Measurements from ENCODE around the gene MAP3K19.
"Not testable (repeated sequence)": the region's sequence is repeated elsewhere in the genome, so short reads cannot be mapped to it uniquely, and the experiment has no call there.

The MAP3K19 gene, protein sequence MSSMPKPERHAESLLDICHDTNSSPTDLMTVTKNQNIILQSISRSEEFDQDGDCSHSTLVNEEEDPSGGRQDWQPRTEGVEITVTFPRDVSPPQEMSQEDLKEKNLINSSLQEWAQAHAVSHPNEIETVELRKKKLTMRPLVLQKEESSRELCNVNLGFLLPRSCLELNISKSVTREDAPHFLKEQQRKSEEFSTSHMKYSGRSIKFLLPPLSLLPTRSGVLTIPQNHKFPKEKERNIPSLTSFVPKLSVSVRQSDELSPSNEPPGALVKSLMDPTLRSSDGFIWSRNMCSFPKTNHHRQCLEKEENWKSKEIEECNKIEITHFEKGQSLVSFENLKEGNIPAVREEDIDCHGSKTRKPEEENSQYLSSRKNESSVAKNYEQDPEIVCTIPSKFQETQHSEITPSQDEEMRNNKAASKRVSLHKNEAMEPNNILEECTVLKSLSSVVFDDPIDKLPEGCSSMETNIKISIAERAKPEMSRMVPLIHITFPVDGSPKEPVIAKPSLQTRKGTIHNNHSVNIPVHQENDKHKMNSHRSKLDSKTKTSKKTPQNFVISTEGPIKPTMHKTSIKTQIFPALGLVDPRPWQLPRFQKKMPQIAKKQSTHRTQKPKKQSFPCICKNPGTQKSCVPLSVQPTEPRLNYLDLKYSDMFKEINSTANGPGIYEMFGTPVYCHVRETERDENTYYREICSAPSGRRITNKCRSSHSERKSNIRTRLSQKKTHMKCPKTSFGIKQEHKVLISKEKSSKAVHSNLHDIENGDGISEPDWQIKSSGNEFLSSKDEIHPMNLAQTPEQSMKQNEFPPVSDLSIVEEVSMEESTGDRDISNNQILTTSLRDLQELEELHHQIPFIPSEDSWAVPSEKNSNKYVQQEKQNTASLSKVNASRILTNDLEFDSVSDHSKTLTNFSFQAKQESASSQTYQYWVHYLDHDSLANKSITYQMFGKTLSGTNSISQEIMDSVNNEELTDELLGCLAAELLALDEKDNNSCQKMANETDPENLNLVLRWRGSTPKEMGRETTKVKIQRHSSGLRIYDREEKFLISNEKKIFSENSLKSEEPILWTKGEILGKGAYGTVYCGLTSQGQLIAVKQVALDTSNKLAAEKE (N-terminal part only)

DNA sequence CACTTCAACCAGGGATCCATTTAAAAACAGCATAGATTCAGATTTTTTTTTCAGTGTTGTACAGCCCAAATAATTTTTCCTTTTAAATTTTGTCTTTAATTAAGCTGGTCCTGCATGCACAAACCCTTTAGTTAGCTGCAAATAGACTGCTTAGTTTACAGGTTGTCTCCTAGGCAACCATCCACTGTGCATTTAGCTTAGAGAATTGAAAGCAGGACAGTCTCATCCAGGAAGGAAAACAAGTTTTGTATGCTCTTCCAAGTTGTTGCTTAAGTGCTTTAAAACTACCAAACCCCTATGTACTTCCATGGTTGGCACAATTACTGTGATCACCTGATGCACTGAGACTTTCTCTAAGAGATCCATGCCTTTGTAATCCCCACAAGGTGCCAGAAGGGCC is at the start of gene MAP3K19:
TSS of gene MAP3K19 (minus strand) at position 148 of the 400 bp plus-strand sequence. CDS start 22,800 bp downstream, outside the sequence.
- no peak for DNase-seq (ENCODE audit: low spot score)

DNA sequence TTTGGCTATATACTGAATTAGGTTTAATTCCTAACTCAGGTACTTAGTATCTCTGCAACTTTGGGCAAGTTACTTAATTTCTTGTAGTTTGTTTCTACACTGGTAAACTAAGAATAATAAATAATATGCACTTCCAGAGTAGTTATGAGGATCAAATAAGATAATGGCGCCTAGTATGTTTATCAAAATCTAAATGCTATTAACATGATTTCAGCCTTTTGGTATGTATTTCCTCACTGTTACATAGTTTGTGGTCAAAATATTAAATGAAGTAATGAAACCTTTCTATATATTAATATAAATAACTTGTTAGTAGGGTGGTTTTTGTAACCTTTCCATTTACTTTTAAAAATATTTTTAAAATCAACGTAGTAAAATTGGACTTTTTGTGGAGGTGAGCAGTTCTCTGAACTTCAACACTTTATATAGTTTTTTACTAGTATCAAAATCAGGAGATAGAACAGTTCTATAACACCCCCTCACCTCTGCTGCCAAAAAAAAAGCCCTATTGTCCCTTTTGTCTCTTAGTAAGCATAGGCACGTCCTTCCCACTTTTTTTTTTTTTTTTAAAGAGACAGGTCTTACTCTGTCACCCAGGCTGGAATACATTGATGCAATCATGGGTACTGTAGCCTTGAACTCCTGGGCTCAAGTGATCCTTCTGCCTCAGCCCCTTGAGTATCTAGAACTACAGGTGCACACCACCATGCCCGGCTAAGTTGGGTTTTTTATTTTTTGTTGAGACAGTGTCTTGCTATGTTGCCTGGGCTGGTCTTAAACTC is 49.6 kb upstream of the MAP3K19 start:
- DNase-seq (ENCODE audit: low spot score), result peak; percentile 9

DNA sequence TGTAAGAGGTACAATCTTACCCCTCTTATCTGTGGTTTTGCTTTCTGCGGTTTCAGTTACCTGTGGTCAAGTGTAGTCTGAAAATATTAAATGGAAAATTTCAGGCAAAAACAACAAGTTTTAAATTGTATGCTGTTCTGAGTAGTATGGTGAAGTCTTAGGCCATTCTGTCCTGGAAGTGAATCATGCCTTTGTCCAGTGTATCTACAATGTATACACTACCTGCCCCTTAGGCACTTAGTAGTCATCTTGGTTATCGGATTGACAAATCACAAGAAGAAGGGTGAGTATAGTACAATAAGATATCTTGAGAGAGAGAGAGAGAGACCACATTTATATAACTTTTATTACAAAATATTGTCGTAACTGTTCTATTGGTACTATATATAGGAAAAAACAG is 48.3 kb upstream of the MAP3K19 start:
- no peak for DNase-seq (ENCODE audit: low spot score)

DNA sequence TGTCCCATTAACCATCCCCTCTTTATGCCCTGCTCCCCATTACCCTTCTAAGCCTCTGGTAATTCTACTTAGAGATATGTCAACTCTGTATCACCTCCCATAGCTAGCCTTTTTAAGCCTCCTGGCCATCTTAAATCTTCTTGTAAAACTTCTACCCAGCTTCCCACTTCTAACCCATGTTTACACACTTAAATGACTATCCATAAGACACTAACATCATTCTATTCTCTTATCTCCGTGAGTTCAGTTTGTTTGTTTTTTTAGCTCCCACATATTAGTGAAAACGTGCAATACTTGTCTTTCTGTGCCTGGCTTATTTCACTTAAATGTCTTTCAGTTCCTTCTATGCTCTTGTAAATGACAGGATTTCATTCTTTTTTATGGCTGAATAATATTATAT is 47.3 kb upstream of the MAP3K19 start:
- DNase-seq (ENCODE audit: low spot score), result no peak

DNA sequence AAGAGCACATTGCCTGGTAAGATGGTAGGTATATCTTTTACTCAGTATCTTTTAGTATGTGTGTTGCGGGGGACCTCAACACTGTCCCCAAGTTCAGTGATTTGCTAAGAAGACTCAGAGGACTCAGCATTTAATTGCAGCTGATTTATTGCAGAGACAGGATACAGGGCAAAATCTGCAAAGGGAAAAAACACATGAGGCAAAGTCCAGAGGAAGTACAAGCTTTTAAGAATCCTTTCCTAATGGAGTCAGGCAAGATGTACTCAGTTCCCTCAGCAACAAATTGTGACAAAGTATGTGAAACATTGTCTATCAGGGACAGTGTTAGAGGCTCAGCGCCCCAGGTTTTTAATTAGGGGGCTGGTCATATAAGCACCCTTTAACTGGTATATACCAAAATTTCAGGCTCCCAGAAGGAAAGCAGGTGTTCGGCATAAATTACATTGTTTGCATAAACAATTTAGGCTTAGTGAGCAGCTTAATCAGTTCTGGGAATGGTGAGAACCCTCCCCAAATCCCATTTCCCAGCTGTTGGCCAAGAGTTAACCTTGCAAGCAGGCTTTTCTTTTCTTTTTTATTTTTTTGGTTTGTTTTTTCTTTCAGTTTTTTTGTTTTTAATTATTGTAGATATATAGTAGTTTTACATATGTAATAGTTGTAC is 46.6 kb upstream of the MAP3K19 start:
- no peak for DNase-seq (ENCODE audit: low spot score)

DNA sequence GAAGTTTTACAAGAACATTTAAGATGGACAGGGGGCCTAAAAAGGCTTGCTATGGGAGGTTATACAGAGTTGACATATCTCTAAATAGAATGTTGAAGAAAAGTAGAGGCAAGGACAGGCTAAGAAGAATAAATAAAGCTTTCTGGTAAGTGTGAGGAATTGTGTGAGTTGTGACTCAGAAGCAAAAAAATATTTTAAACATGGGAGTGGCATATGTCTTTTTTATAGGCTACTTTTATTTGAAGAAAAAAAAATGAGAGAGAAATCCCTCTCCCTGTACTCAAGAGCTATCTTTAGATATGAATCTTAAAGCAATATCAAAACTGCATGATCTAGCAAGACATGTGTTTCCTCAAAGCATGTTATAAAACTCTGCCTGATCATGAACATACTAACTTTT is 45.9 kb upstream of the MAP3K19 start:
- peak; percentile 3 for DNase-seq (ENCODE audit: low spot score)

DNA sequence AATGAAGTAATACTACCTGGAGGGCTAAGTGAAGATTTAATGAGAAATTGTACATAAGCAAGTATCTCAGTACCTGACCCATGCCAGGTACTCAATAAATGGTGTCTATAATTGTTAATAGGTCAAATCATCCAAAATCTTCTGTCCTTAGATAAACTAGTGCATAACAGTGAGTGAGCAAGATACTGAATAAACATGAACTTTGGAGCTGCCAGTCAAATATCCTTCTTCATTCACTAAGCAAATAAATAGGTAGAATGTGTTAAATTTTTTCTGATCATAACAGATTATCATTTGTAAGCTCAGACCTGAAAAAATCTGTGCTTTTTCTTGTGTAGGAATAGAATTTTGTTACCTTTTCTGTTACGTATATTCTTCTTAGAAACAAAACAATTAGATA is 44.4 kb upstream of the MAP3K19 start:
- no peak for DNase-seq (ENCODE audit: low spot score)

DNA sequence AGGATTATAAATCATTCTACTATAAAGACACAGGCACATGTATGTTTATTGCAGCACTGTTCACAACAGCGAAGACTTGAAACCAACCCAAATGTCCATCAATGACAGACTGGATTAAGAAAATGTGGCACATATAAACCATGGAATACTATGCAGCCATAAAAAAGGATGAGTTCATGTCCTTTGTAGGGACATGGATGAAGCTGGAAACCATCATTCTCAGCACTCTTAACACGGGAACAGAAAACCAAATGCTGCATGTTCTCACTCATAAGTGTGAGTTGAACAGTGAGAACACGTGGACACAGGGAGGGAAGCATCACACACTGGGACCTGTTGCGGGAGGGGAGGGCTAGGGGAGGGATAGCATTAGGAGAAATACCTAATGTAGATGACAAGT is 42.4 kb upstream of the MAP3K19 start:
- not testable (repeated sequence) for DNase-seq (ENCODE audit: low spot score)

DNA sequence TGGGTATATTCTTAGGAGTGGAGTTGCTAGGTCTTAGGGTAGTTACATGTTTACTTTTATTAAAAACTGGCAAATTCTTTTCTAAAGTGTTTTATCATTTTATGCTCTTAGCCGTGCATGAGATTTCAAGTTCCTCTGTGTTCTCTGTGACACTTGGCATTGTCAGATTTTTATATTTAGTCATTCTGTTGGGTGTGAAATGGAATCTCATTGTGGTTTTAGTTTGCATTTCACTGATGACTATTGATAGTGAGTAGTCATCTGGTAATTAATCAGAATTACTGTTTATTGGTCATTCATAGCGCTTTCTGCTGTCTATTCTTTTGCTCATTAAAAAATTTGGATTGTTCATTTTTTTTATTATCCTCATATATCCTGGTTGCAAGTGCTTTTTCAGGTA is 39.0 kb upstream of the MAP3K19 start:
- no peak for DNase-seq (ENCODE audit: low spot score)

DNA sequence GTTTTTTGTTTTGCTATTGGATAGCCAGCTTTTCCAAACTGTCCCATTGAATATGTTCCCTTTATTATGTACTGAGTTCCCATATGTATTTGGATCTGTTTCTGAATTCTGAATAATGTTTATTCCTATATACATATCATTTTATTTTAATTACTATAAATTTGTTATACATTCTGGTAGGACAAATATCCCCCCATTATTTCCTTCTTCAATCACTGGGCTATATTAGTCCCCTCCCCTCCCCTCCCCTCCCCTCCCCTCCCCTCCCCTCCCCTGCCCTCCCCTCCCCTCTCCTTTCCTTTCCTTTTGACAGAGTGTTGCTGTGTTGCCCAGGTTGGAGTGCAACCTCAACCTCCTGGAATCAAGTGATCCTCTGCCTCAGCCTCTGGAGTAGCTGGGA is 31.2 kb upstream of the MAP3K19 start:
- DNase-seq (ENCODE audit: low spot score), result no peak

DNA sequence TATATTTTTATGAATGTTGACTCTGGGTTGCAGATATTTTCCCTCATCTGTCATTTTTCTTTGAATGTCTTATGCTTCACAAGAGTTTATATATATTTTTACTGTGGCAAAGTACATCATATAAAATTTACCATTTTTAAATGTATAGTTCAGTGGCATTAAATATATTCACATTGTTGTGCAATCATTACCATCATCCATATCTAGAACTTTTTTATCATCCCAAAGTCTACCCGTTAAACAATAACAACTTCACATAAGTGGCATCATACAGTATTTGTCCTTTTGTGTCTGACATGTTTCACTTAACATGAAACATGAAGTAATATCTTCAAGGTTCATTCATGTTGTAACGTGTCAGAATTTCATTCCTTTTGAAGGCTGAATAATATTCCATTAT is 29.3 kb upstream of the MAP3K19 start:
- no peak for DNase-seq (ENCODE audit: low spot score)

DNA sequence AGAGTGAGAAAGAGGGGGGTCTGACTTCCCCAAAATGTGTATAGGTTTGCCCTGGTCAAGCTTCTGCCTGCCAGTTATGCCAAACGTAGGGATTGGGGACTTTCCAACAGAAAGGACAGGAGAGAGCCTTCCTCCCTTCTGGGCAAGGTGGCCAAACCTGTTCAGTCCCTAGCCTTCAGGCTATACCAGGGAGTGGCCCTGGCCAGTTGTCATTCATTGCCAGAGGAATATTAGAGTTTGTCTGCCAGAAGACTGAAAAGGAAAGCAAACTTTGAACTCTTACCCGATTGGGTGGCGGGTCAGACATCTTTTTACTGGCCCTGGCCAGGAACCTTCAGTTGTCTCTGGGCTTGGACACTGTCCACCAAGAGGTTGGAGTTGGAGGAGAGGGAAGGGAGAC is 27.0 kb upstream of the MAP3K19 start:
- no peak for DNase-seq (ENCODE audit: low spot score)

DNA sequence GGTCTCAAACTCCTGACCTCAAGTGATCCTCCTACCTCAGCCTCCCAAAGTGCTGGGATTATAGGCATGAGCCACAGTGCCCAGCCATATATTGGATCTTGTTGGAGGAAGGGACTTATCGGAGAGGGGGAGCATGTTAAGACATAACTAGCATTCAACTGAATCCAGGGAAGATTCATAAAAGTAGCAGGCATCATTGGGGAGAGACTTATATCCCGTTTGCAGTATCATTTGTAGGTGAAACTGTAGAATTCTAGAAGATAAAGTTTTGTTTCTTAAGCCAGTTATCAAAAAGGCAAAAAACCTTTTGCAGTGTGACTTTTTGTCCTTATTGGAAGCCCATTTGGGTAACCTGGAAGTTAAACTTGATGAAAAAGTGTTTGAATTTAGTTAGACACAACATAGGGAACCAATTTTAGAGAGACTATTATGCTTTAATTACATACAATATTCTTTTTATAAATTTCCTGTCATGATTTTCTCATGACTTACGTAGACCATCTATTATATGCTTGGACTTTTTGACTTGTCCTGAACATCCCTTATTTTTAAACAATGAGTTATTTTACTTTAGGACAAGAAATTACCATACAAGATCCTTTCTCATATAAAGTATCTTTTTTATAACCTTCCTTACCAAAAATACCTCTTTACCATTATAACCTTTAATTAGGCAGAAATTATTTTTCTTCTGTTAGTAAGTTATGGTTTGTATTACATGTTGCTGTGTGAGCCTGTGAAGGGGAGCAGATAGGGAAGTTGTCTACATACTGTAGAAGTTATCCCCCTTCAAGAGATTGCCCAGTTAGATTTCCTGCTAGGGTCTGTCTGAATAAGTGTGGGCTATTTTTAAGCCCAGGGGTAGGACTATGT is 25.1 kb upstream of the MAP3K19 start:
- no peak for DNase-seq (ENCODE audit: low spot score)

DNA sequence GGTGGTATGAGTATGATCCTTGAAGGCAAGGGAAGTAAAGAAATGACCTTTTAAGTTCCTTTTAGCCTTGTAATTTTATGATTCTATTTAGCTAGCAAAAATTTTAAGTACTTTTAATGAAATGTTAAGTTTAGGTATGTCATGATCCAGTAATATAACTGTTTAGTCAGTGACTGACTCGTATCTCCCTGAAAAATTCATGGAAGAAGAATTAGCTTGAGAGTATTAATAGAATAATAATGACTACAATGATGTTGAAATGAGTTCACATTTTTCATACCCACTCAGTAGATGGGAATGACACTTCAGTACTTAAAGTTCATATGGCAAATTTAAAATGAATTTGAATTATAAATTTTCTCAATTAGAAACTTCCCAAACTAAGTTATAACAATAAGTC is 19.5 kb upstream of the MAP3K19 start:
- peak; percentile 22 for DNase-seq (ENCODE audit: low spot score)

DNA sequence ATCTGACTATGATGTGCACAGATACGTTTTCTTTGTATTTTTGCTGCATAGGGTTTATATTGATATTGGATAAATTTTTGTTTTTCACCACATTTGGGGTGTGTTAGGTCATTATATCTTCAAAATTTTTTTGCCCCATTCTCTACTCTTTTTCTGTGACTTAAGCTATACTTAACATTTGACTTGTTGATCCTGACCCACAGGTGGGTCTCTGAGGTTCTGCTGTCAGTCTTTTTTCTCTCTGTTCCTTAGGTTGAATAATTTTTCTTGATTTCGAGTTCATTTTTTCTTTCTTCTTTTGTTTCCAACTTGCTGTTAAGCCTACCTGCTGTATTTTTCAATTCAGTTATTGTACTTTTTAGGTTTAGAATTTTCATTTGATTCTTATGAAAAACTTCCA is 16.9 kb upstream of the MAP3K19 start:
- no peak for DNase-seq (ENCODE audit: low spot score)

DNA sequence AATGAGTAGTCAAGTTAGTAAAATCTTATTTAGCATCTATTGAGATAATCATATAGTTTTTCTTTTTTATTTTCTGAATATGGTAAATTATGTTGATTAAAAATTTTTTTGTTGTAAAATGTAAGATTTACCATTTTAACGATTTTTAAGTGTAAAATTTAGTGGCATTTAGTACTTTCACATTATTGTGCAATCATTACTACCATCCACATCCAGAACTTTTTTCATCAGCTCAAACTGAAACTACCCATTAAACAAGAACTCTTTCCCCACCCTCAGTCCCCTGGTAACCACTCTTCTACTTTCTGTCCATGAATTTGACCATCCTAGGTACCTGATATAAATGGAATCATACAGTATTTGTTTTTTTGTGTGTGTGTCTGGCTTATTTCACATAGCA is 16.0 kb upstream of the MAP3K19 start:
- DNase-seq (ENCODE audit: low spot score), result no peak

DNA sequence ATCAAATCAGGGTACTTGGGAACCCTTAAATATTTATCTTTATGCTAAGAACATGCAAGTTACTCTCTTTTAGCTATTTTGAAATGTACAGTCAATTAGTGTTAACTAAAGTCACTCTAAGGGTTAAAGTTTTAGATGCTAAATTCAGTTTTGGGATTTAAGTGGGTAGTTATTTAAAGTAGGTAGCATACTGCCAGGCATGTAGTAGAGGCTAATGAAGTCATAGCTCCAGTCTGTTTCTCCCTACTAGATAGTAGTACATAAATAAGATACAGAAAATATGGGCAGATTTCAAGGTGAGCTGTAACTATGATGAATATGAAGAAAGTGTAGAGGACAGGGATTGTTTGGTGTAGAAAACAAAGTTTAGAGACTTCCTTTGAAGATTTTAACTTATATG is 12.3 kb upstream of the MAP3K19 start:
- no peak for DNase-seq (ENCODE audit: low spot score)

DNA sequence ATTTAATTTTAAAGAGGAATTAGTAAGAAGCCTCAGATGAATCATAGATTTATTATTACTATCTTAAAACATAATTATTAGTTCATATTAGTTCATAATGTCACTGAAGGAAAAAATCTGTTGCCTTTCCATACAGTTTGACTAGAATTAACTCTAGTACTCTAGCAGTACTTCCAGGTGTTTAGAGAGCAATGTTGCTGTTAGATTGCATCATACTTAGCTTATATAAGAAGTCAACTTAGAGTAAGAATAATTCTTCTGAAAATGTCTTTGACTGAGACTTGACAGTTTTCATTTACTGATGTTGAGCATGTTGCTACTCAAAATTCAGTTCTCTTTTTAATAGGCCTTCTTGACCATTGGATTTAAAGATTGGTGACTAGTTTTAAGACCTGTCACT is 9.5 kb upstream of the MAP3K19 start:
- no peak for DNase-seq (ENCODE audit: low spot score)

DNA sequence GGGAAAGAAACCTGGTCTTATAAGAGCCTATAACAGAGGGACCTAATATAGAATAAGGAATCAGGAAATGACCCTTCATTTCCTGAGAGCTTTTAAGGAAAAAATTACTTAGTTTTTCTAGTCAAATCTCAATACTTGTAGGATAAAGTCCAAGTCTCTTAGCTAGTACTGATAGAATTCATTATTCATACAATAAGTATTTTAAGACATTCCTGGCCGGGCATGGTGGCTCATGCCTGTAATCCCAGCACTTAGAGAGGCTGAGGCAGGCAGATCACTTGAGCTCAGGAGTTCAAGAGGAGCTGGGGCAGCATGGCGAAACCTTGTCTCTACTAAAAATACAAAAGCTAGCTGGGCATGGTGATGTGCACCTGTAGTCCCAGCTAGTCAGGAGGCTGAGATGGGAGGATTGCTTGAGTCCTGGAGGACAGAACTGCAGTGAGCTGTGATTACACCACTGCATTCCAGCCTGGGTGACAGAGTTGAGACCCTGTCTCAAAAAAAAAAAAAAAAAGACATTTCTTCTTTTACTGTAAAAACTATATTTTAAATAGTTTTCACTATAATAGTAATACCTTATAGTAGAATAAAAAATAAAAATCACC is 8.0 kb upstream of the MAP3K19 start:
- DNase-seq (ENCODE audit: low spot score), result peak; percentile 31

DNA sequence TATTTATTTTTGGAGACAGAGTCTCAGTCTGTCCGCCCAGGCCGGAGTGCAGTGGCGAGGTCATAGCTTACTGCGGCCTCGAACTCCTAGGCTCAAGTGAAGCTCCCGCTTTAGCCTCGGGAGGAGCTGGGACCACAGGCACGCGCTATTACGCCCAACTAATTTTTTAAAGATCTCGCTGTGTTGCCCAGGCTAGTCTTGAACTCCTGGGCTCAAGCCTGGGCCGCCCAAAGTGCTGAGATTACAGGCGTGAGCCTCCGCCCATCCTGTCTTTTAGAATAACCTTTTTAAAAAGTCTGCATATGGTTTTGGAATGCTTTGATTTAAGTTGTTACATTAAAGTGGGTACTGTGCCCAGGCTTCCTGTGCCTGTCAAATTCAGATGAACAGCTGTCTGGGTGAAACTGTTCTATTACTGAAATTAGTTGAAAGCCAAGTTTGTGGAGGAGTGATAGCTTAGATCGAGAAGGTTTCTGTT is 5.8 kb upstream of the MAP3K19 start:
- no peak for DNase-seq (ENCODE audit: low spot score)
